HEK293 (cell line): Measurements from ENCODE around the gene COX17.

Source experiments
- CTCF ChIA-PET: fragments of 350-600 bp; formaldehyde crosslinking; extraction: SDS; loops from one replicate; lab custom pipeline; 2021; ENCODE audit warnings: antibody characterized with exemption; lab: Yijun Ruan, JAX
- POLR2A ChIA-PET: fragments of 300-600 bp; formaldehyde crosslinking; extraction: SDS; loops from one replicate; lab custom pipeline; 2020; ENCODE audit warnings: antibody characterized with exemption, inconsistent platforms; lab: Yijun Ruan, JAX
- H3K27ac ChIP-seq: fragments of 200-500 bp; sonication (Bioruptor generic); 2 replicates; pipeline ENCODE4 v1.5.1; 2014; ENCODE audit warnings: low read depth, low read length, control low read depth, inconsistent platforms; ENCODE audit errors: extremely low read depth
- H3K36me3 ChIP-seq, 2 experiments: fragments of 200-500 bp in 1 of 2; sonication (Bioruptor generic) in 1 of 2; 1 replicate in 1 of 2; 2 replicates in 1 of 2; pipeline ENCODE4 v1.5.1; 2014 to 2017; ENCODE audit warnings: inconsistent platforms in 2 of 2, low read length in 2 of 2; ENCODE audit not compliant: control insufficient read depth in 2 of 2, insufficient read depth in 1 of 2
- H3K4me1 ChIP-seq: fragments of 200-500 bp; sonication (Bioruptor generic); 2 replicates; pipeline ENCODE4 v1.5.1; 2014; ENCODE audit warnings: mild to moderate bottlenecking, low read length, inconsistent platforms; ENCODE audit not compliant: control insufficient read depth, insufficient read depth
- H3K4me3 ChIP-seq: 2 replicates; pipeline ENCODE4 v1.5.1; 2011; ENCODE audit warnings: low read depth, mild to moderate bottlenecking, control low read depth, low read length, moderate library complexity
- H3K9me3 ChIP-seq: fragments of 200-500 bp; sonication (Bioruptor generic); 2 replicates; pipeline ENCODE4 v1.5.1; 2014; ENCODE audit warnings: low read depth, low read length, inconsistent platforms; ENCODE audit not compliant: control insufficient read depth, insufficient read depth
- IKZF3 ChIP-seq: fragments of 450-650 bp; IDR thresholded peaks from 2 replicates; pipeline ENCODE4 v1.5.0; 2018; ENCODE audit warnings: missing biosample characterization, mild to moderate bottlenecking, missing genetic modification characterization, moderate library complexity
- KLF9 ChIP-seq: fragments of 450-650 bp; formaldehyde crosslinking; IDR thresholded peaks from 2 replicates; pipeline ENCODE4 v1.5.1; 2016; ENCODE audit warnings: missing biosample characterization, missing genetic modification characterization, low read depth
- REPIN1 ChIP-seq: fragments of 450-650 bp; formaldehyde crosslinking; IDR thresholded peaks from 2 replicates; pipeline ENCODE4 v1.5.1; 2017; ENCODE audit warnings: missing biosample characterization, missing genetic modification characterization, low read depth
- ZNF155 ChIP-seq: fragments of 450-650 bp; formaldehyde crosslinking; IDR thresholded peaks from 2 replicates; pipeline ENCODE4 v1.5.1; 2016; ENCODE audit warnings: missing biosample characterization, missing genetic modification characterization
- ZNF350 ChIP-seq: fragments of 450-650 bp; formaldehyde crosslinking; IDR thresholded peaks from 2 replicates; pipeline ENCODE4 v1.5.0; 2017; ENCODE audit warnings: missing biosample characterization, mild to moderate bottlenecking, missing genetic modification characterization
- ZNF354C ChIP-seq: fragments of 450-650 bp; formaldehyde crosslinking; IDR thresholded peaks from 2 replicates; pipeline ENCODE4 v1.5.1; 2016; ENCODE audit warnings: missing biosample characterization, missing genetic modification characterization, low read depth, borderline replicate concordance
- ZNF560 ChIP-seq: fragments of 450-650 bp; formaldehyde crosslinking; IDR thresholded peaks from 2 replicates; pipeline ENCODE4 v1.5.1; 2017; ENCODE audit warnings: missing biosample characterization, missing genetic modification characterization, borderline replicate concordance
- ZNF623 ChIP-seq: fragments of 450-650 bp; formaldehyde crosslinking; IDR thresholded peaks from 2 replicates; pipeline ENCODE4 v1.5.1; 2016; ENCODE audit warnings: missing biosample characterization, missing genetic modification characterization
- ZNF664 ChIP-seq: fragments of 450-650 bp; formaldehyde crosslinking; IDR thresholded peaks from 2 replicates; pipeline ENCODE4 v1.5.1; 2016; ENCODE audit warnings: missing biosample characterization, missing genetic modification characterization
- ZNF707 ChIP-seq: fragments of 450-650 bp; formaldehyde crosslinking; IDR thresholded peaks from 2 replicates; pipeline ENCODE4 v1.5.1; 2016; ENCODE audit warnings: missing biosample characterization, missing genetic modification characterization
- ZNF791 ChIP-seq: fragments of 450-650 bp; formaldehyde crosslinking; IDR thresholded peaks from 2 replicates; pipeline ENCODE4 v1.5.1; 2016; ENCODE audit warnings: missing biosample characterization, missing genetic modification characterization
- ZNF792 ChIP-seq: fragments of 450-650 bp; formaldehyde crosslinking; IDR thresholded peaks from 2 replicates; pipeline ENCODE4 v1.5.1; 2016; ENCODE audit warnings: missing biosample characterization, missing genetic modification characterization
- TF ChIP-seq, protein P1 (sequence below): fragments of 450-650 bp; formaldehyde crosslinking; IDR thresholded peaks from 2 replicates; pipeline ENCODE4 v1.5.1; 2016; ENCODE audit warnings: missing biosample characterization, missing genetic modification characterization
- TF ChIP-seq, protein P2 (sequence below): fragments of 450-650 bp; formaldehyde crosslinking; IDR thresholded peaks from 2 replicates; pipeline ENCODE4 v1.5.1; 2016; ENCODE audit warnings: missing biosample characterization, missing genetic modification characterization
- TF ChIP-seq, protein P3 (sequence below): fragments of 450-650 bp; formaldehyde crosslinking; IDR thresholded peaks from 2 replicates; pipeline ENCODE4 v1.5.1; 2016; ENCODE audit warnings: missing biosample characterization, missing genetic modification characterization, borderline replicate concordance
- TF ChIP-seq, protein P4 (sequence below): fragments of 450-650 bp; formaldehyde crosslinking; IDR thresholded peaks from 2 replicates; pipeline ENCODE4 v1.5.1; 2016; ENCODE audit warnings: missing biosample characterization, missing genetic modification characterization
- TF ChIP-seq, protein P5 (sequence below): fragments of 450-650 bp; formaldehyde crosslinking; IDR thresholded peaks from 2 replicates; pipeline ENCODE4 v1.5.1; 2017; ENCODE audit warnings: missing biosample characterization, missing genetic modification characterization

COX17 gene

DNA sequence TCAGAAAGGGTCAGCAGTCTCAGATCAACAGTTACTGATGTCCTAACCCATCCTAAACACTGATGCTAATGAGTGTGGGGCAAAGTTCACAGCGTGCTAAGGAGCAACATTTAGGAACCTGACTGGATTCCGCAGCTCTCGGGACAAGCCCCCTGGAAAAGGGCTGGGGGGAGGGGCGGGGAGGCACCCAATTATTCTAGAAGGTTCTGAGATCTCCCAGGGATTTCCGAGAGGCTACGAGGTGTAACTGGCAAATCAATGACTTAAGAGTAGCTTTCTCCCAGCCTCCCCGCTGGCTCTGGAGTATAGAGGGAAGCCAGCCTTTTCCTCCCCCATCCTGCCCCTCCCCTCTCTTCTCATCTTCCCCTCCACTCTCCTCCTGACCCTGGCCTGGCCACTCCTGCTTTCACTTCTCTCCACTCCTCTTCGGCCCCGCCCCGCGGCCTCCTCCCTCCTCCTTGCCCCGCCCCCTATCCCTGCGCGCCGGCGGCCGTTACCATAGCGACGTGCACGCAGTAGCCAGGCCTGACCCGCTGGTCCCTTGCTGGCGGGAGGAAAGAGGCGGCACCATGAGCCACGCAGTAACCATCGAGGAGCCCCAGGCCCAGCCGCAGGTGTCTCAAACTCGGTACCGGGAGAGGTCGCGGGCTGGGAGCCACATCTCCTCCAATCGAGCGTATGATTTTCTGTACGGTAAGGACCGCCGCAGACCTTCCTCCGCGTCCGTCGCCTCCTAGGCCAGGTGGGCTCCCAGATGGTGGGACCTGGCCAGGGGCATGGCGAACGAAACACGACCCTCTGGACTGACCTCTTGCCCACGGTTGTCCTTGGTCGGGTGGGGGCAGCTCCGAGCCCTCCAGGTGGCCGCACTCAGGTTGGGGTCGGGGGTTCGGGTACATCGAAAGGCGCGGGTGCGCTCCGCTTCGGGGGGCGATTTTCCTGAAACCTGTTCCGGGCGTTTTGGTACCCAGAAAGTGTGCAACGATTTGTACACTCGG lies 25.6 kb upstream of the COX17 start, which contains the start of gene CFAP91 (continued):
- TF ChIP-seq, protein P1, sequence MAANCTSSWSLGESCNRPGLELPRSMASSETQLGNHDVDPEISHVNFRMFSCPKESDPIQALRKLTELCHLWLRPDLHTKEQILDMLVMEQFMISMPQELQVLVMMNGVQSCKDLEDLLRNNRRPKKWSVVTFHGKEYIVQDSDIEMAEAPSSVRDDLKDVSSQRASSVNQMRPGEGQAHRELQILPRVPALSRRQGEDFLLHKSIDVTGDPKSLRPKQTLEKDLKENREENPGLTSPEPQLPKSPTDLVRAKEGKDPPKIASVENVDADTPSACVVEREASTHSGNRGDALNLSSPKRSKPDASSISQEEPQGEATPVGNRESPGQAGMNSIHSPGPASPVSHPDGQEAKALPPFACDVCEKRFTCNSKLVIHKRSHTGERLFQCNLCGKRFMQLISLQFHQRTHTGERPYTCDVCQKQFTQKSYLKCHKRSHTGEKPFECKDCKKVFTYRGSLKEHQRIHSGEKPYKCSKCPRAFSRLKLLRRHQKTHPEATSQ (tag by site-specific recombination), result no peak
- TF ChIP-seq REPIN1, result no peak
- TF ChIP-seq ZNF350, result no peak
- no peak for TF ChIP-seq ZNF155

DNA sequence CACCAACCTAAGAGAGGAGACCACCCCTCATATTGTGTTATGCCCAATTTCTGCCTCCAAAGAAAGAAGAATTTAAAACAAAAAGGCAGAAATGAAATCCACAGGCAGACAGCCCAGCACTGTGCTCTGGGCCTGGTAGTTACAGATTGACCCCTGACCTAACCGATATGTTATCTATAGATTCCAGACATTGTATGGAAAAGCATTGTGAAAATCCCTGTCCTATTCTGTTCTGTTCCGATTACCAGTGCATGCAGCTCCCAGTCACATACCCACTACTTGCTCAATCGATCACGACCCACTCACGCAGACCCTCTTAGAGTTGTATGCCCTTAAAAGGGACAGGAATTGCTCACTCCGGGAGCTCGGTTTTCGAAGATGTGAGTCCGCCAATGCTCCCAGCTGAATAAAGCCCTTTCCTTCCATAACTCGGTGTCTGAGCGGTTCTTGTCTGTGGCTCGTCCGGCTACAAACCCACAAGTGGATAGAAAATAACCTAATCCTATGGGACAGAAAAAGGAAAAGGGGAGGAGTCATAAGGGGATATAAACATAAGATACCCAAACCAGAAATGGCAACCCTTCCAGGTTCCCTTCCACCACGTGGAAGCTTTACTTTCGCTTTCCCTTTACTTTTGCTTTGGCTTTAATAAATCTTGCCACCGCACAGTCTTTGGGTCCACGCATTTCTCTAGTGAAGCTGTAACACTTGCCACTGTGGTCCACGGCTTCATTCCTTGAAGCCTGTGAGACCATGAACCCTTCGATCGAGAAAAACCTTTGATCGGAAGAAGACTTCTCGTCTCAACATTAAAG lies 23.9 kb upstream of the COX17 start:
- Histone ChIP-seq H3K4me3 (no peak overlapping the region), H3K9me3 (no peaks in the 10 kb centered on the region), H3K36me3 (no peaks in the 10 kb centered on the region), H3K27ac (no peak overlapping the region), H3K4me1 (no peaks in the 10 kb centered on the region)
- no peak for TF ChIP-seq ZNF623
- TF ChIP-seq ZNF664 (tag by site-specific recombination), result no peak
- no peak for TF ChIP-seq ZNF791 (tag by site-specific recombination)
- ChIA-PET POLR2A (no interaction called here), CTCF (interaction anchor here (0.6 kb wide), 2 partner anchors 12 to 194 kb away, joined by 3 read pairs; no protein-coding TSS in a partner anchor)

DNA sequence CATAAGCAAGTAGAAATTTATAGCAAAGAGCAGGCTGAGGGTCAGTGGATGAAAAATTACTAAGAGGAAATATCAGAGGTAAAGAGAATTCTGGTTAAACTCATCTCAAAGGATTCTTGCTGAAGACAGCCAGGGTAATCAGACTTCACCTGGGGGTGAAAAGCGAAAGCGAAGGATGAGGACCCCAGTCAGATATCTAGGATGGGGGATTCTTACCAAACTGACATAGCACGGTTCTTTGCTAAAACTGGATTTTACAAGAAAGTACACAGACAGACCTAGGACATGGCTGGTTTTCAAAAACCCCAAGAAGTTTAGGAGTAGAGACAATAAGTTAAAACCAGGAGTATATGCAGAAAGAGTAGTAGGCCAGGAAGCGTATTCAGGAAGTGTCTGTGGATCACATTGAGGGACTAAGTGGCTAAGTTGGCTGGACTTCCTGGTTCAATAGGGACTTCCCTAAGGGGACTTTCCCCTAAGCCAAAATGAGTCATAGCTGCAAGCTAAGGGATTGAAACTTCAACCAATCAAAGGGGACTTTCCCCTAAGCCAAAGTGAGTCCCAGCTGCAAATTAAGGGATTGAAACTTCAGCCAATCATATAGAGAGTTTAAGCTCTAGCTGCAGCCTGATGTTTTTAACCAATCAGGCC lies 23.2 kb upstream of the COX17 start:
- no peak overlapping the region for H3K27ac ChIP-seq
- no peaks in the 10 kb centered on the region for H3K4me1 ChIP-seq
- CTCF ChIA-PET, result interaction anchor here (0.6 kb wide), 1 partner anchor 194 kb away, joined by 3 read pairs; no protein-coding TSS in a partner anchor
- TF ChIP-seq ZNF707 (tag by site-specific recombination) (no peak), ZNF792 (tag by site-specific recombination) (no peak), ZNF560 (no peak), IKZF3 (tag by site-specific recombination) (no peak), ZNF354C (tag by site-specific recombination) (no peak), KLF9 (tag by site-specific recombination) (no peak)
- TF ChIP-seq, protein P2, sequence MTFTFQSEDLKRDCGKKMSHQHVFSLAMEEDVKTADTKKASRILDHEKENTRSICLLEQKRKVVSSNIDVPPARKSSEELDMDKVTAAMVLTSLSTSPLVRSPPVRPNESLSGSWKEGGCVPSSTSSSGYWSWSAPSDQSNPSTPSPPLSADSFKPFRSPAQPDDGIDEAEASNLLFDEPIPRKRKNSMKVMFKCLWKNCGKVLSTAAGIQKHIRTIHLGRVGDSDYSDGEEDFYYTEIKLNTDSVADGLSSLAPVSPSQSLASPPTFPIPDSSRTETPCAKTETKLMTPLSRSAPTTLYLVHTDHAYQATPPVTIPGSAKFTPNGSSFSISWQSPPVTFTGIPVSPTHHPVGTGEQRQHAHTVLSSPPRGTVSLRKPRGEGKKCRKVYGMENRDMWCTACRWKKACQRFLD (tag by site-specific recombination), result no peak
- TF ChIP-seq, protein P3, sequence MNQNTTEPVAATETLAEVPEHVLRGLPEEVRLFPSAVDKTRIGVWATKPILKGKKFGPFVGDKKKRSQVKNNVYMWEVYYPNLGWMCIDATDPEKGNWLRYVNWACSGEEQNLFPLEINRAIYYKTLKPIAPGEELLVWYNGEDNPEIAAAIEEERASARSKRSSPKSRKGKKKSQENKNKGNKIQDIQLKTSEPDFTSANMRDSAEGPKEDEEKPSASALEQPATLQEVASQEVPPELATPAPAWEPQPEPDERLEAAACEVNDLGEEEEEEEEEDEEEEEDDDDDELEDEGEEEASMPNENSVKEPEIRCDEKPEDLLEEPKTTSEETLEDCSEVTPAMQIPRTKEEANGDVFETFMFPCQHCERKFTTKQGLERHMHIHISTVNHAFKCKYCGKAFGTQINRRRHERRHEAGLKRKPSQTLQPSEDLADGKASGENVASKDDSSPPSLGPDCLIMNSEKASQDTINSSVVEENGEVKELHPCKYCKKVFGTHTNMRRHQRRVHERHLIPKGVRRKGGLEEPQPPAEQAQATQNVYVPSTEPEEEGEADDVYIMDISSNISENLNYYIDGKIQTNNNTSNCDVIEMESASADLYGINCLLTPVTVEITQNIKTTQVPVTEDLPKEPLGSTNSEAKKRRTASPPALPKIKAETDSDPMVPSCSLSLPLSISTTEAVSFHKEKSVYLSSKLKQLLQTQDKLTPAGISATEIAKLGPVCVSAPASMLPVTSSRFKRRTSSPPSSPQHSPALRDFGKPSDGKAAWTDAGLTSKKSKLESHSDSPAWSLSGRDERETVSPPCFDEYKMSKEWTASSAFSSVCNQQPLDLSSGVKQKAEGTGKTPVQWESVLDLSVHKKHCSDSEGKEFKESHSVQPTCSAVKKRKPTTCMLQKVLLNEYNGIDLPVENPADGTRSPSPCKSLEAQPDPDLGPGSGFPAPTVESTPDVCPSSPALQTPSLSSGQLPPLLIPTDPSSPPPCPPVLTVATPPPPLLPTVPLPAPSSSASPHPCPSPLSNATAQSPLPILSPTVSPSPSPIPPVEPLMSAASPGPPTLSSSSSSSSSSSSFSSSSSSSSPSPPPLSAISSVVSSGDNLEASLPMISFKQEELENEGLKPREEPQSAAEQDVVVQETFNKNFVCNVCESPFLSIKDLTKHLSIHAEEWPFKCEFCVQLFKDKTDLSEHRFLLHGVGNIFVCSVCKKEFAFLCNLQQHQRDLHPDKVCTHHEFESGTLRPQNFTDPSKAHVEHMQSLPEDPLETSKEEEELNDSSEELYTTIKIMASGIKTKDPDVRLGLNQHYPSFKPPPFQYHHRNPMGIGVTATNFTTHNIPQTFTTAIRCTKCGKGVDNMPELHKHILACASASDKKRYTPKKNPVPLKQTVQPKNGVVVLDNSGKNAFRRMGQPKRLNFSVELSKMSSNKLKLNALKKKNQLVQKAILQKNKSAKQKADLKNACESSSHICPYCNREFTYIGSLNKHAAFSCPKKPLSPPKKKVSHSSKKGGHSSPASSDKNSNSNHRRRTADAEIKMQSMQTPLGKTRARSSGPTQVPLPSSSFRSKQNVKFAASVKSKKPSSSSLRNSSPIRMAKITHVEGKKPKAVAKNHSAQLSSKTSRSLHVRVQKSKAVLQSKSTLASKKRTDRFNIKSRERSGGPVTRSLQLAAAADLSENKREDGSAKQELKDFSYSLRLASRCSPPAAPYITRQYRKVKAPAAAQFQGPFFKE, result no peak
- TF ChIP-seq, protein P4, sequence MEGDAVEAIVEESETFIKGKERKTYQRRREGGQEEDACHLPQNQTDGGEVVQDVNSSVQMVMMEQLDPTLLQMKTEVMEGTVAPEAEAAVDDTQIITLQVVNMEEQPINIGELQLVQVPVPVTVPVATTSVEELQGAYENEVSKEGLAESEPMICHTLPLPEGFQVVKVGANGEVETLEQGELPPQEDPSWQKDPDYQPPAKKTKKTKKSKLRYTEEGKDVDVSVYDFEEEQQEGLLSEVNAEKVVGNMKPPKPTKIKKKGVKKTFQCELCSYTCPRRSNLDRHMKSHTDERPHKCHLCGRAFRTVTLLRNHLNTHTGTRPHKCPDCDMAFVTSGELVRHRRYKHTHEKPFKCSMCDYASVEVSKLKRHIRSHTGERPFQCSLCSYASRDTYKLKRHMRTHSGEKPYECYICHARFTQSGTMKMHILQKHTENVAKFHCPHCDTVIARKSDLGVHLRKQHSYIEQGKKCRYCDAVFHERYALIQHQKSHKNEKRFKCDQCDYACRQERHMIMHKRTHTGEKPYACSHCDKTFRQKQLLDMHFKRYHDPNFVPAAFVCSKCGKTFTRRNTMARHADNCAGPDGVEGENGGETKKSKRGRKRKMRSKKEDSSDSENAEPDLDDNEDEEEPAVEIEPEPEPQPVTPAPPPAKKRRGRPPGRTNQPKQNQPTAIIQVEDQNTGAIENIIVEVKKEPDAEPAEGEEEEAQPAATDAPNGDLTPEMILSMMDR (tag by site-specific recombination), result no peak
- TF ChIP-seq, protein P5, sequence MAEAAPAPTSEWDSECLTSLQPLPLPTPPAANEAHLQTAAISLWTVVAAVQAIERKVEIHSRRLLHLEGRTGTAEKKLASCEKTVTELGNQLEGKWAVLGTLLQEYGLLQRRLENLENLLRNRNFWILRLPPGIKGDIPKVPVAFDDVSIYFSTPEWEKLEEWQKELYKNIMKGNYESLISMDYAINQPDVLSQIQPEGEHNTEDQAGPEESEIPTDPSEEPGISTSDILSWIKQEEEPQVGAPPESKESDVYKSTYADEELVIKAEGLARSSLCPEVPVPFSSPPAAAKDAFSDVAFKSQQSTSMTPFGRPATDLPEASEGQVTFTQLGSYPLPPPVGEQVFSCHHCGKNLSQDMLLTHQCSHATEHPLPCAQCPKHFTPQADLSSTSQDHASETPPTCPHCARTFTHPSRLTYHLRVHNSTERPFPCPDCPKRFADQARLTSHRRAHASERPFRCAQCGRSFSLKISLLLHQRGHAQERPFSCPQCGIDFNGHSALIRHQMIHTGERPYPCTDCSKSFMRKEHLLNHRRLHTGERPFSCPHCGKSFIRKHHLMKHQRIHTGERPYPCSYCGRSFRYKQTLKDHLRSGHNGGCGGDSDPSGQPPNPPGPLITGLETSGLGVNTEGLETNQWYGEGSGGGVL (tag by site-specific recombination), result no peak

More for the DNA sequence above, 23.2 kb upstream of the COX17 start:
- POLR2A ChIA-PET, result no interaction called here
- Histone ChIP-seq H3K4me3 (no peak overlapping the region), H3K9me3 (no peaks in the 10 kb centered on the region), H3K36me3 (no peaks in the 10 kb centered on the region)
